Activated CD4-positive, alpha-beta memory T cell treated with anti-CD3 and anti-CD28 coated beads for 36 hours (primary cell): ENCODE data around the gene KIR2DL3. TPM values are rescaled to one million over a fixed set of nuclear protein-coding genes. Genes with fewer than 3 reads are reported as not detected.
"Not testable (repeated sequence)": the region's sequence is repeated elsewhere in the genome, so short reads cannot be mapped to it uniquely, and the experiment has no call there.

Experiments used
- CTCF ChIA-PET: fragments of 350-600 bp; sonication (Branson Sonifier 250); formaldehyde crosslinking; loops from one replicate; lab custom pipeline; 2021; ENCODE audit warnings: antibody characterized with exemption, inconsistent platforms; lab: Charles Lee
- POLR2A ChIA-PET: fragments of 350-600 bp; sonication (Branson Sonifier 250); formaldehyde crosslinking; loops from one replicate; lab custom pipeline; 2021; ENCODE audit warnings: antibody characterized with exemption; lab: Charles Lee
- DNase-seq: peaks from one replicate; pipeline ENCODE4 v3.0.0-alpha.2; 2020
- H3K27ac Mint-ChIP-seq: one replicate; pipeline ENCODE4 v1.8.0; 2021; ENCODE audit warnings: mixed read lengths
- H3K27me3 Mint-ChIP-seq: one replicate; pipeline ENCODE4 v1.8.0; 2021; ENCODE audit warnings: mixed read lengths
- H3K36me3 Mint-ChIP-seq: one replicate; pipeline ENCODE4 v1.8.0; 2021; ENCODE audit warnings: mixed read lengths
- H3K4me1 Mint-ChIP-seq: one replicate; pipeline ENCODE4 v1.8.0; 2021; ENCODE audit warnings: low read depth, mixed read lengths
- H3K4me3 Mint-ChIP-seq: one replicate; pipeline ENCODE4 v1.8.0; 2021; ENCODE audit warnings: mild to moderate bottlenecking, mixed read lengths
- H3K9me3 Mint-ChIP-seq: one replicate; pipeline ENCODE4 v1.8.0; 2021; ENCODE audit warnings: mixed read lengths
- intact Hi-C: fragments of 100-400 bp; cut with micrococcal nuclease; formaldehyde crosslinking; loops from one replicate; pipeline ENCODE4 v1.15.1; 2023
- total RNA-seq, 2 experiments: library from RNA; stranded (reverse); gene quantifications; one replicate each; pipeline ENCODE4 v1.2.3, GENCODE V29; 2021

KIR2DL3 gene
- total RNA-seq, 2 experiments from 2014 or later, result not detected

GRCh38 chr19:54724644-54725043, 13.7 kb upstream of the KIR2DL3 start:
- peaks cover 21% of the 10 kb centered on the region for H3K9me3 Mint-ChIP-seq
- intact Hi-C loops, result no loop called here
- no peak overlapping the region for H3K27ac Mint-ChIP-seq
- ChIA-PET POLR2A (no interaction called here), CTCF (no interaction called here)
- H3K4me1 Mint-ChIP-seq, result no peaks in the 10 kb centered on the region
- H3K36me3 Mint-ChIP-seq, result no peaks in the 10 kb centered on the region
- no peaks in the 10 kb centered on the region for H3K27me3 Mint-ChIP-seq
- no peak for DNase-seq
- no peak overlapping the region for H3K4me3 Mint-ChIP-seq

- Mint-ChIP-seq H3K27ac (no peak overlapping the region), H3K4me1 (no peaks in the 10 kb centered on the region), H3K4me3 (no peak overlapping the region), H3K36me3 (no peaks in the 10 kb centered on the region), H3K27me3 (no peaks in the 10 kb centered on the region), H3K9me3 (peaks cover 15% of the 10 kb centered on the region)
- ChIA-PET POLR2A (no interaction called here), CTCF (no interaction called here)
- intact Hi-C loops, result no loop called here
- no peak for DNase-seq
Observed at GRCh38 chr19:54725321-54725720, 13.0 kb upstream of the KIR2DL3 start.

GRCh38 chr19:54727562-54727961, 10.8 kb upstream of the KIR2DL3 start:
- H3K9me3 Mint-ChIP-seq, result peaks cover 2% of the 10 kb centered on the region
- POLR2A ChIA-PET, result no interaction called here

GRCh38 chr19:54728167-54728566, 10.1 kb upstream of the KIR2DL3 start:
- H3K9me3 Mint-ChIP-seq, result no peaks in the 10 kb centered on the region
- intact Hi-C loops, result no loop called here

More at GRCh38 chr19:54727562-54727961, 10.8 kb upstream of the KIR2DL3 start:
- H3K4me1 Mint-ChIP-seq, result no peaks in the 10 kb centered on the region
- H3K36me3 Mint-ChIP-seq, result no peaks in the 10 kb centered on the region
- CTCF ChIA-PET, result no interaction called here
- H3K27ac Mint-ChIP-seq, result no peak overlapping the region
- intact Hi-C loops, result no loop called here
- no peak overlapping the region for H3K4me3 Mint-ChIP-seq
- peaks cover 1% of the 10 kb centered on the region for H3K27me3 Mint-ChIP-seq
- DNase-seq, result no peak

GRCh38 chr19:54729416-54730188, 8.7 kb upstream of the KIR2DL3 start:
- POLR2A ChIA-PET, result no interaction called here
- H3K27me3 Mint-ChIP-seq, result peaks cover 3% of the 10 kb centered on the region
- no peak for DNase-seq
- CTCF ChIA-PET, result no interaction called here
- no peak overlapping the region for H3K27ac Mint-ChIP-seq
- no peak overlapping the region for H3K4me3 Mint-ChIP-seq
- no peaks in the 10 kb centered on the region for H3K36me3 Mint-ChIP-seq
- intact Hi-C loops, result no loop called here
- H3K9me3 Mint-ChIP-seq, result no peaks in the 10 kb centered on the region
- no peaks in the 10 kb centered on the region for H3K4me1 Mint-ChIP-seq

More at GRCh38 chr19:54728167-54728566, 10.1 kb upstream of the KIR2DL3 start:
- H3K27me3 Mint-ChIP-seq, result peaks cover 1% of the 10 kb centered on the region
- no peaks in the 10 kb centered on the region for H3K36me3 Mint-ChIP-seq
- POLR2A ChIA-PET, result no interaction called here
- H3K4me3 Mint-ChIP-seq, result no peak overlapping the region
- H3K27ac Mint-ChIP-seq, result no peak overlapping the region
- CTCF ChIA-PET, result no interaction called here
- no peak for DNase-seq
- H3K4me1 Mint-ChIP-seq, result no peaks in the 10 kb centered on the region

- Mint-ChIP-seq H3K4me1 (no peaks in the 10 kb centered on the region), H3K9me3 (no peaks in the 10 kb centered on the region), H3K27ac (no peak overlapping the region), H3K36me3 (no peaks in the 10 kb centered on the region), H3K27me3 (peaks cover 3% of the 10 kb centered on the region), H3K4me3 (no peak overlapping the region)
- ChIA-PET POLR2A (no interaction called here), CTCF (no interaction called here)
- intact Hi-C loops, result no loop called here
- no peak for DNase-seq
Observed at GRCh38 chr19:54731191-54731590, 7.1 kb upstream of the KIR2DL3 start.

- POLR2A ChIA-PET, result no interaction called here
- Mint-ChIP-seq H3K27me3 (peaks cover 2% of the 10 kb centered on the region), H3K27ac (no peak overlapping the region), H3K9me3 (no peaks in the 10 kb centered on the region), H3K4me3 (no peak overlapping the region), H3K36me3 (no peaks in the 10 kb centered on the region), H3K4me1 (no peaks in the 10 kb centered on the region)
- CTCF ChIA-PET, result no interaction called here
- intact Hi-C loops, result no loop called here
- no peak for DNase-seq
Observed at GRCh38 chr19:54738715-54739114, 402 bp downstream of the KIR2DL3 start.

GRCh38 chr19:54739587-54740497, 1.5 kb downstream of the KIR2DL3 start:
- no peak for DNase-seq
- intact Hi-C loops, result no loop called here
- Mint-ChIP-seq H3K27me3 (peaks cover 2% of the 10 kb centered on the region), H3K4me3 (no peak overlapping the region), H3K4me1 (no peaks in the 10 kb centered on the region), H3K36me3 (no peaks in the 10 kb centered on the region), H3K9me3 (no peaks in the 10 kb centered on the region), H3K27ac (no peak overlapping the region)
- ChIA-PET POLR2A (no interaction called here), CTCF (no interaction called here)

- intact Hi-C loops, H3K27me3 Mint-ChIP-seq, H3K4me3 Mint-ChIP-seq, H3K4me1 Mint-ChIP-seq, H3K36me3 Mint-ChIP-seq, H3K9me3 Mint-ChIP-seq, DNase-seq, POLR2A ChIA-PET, CTCF ChIA-PET, H3K27ac Mint-ChIP-seq: not testable (repeated sequence)
Observed at GRCh38 chr19:54741950-54742349, 3.6 kb downstream of the KIR2DL3 start.

GRCh38 chr19:54744080-54744479, 5.8 kb downstream of the KIR2DL3 start:
- H3K9me3 Mint-ChIP-seq, CTCF ChIA-PET, H3K27me3 Mint-ChIP-seq, intact Hi-C loops, H3K4me3 Mint-ChIP-seq, H3K4me1 Mint-ChIP-seq, H3K27ac Mint-ChIP-seq, H3K36me3 Mint-ChIP-seq, DNase-seq, POLR2A ChIA-PET: not testable (repeated sequence)

- POLR2A ChIA-PET, H3K4me3 Mint-ChIP-seq, H3K9me3 Mint-ChIP-seq, H3K4me1 Mint-ChIP-seq, H3K27ac Mint-ChIP-seq, CTCF ChIA-PET, H3K36me3 Mint-ChIP-seq, intact Hi-C loops, DNase-seq, H3K27me3 Mint-ChIP-seq: not testable (repeated sequence)
Observed at GRCh38 chr19:54747614-54748322, 9.5 kb downstream of the KIR2DL3 start.

- H3K4me3 Mint-ChIP-seq, H3K27me3 Mint-ChIP-seq, H3K36me3 Mint-ChIP-seq, DNase-seq, intact Hi-C loops, H3K4me1 Mint-ChIP-seq, POLR2A ChIA-PET, CTCF ChIA-PET, H3K9me3 Mint-ChIP-seq, H3K27ac Mint-ChIP-seq: not testable (repeated sequence)
Observed at GRCh38 chr19:54750276-54750675, 12.0 kb downstream of the KIR2DL3 start.
